ENCODE data around the gene KRTAP10-4.

- TF ChIP-seq, protein P1, sequence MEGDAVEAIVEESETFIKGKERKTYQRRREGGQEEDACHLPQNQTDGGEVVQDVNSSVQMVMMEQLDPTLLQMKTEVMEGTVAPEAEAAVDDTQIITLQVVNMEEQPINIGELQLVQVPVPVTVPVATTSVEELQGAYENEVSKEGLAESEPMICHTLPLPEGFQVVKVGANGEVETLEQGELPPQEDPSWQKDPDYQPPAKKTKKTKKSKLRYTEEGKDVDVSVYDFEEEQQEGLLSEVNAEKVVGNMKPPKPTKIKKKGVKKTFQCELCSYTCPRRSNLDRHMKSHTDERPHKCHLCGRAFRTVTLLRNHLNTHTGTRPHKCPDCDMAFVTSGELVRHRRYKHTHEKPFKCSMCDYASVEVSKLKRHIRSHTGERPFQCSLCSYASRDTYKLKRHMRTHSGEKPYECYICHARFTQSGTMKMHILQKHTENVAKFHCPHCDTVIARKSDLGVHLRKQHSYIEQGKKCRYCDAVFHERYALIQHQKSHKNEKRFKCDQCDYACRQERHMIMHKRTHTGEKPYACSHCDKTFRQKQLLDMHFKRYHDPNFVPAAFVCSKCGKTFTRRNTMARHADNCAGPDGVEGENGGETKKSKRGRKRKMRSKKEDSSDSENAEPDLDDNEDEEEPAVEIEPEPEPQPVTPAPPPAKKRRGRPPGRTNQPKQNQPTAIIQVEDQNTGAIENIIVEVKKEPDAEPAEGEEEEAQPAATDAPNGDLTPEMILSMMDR (IDR thresholded peaks at IDR 0.05) = no peak
- TF ChIP-seq POLR2AphosphoS5 (IDR thresholded peaks at IDR 0.05) = no peak
- no peak for TF ChIP-seq EP300 (IDR thresholded peaks at IDR 0.05)
These were observed 46.2 kb upstream of the KRTAP10-4 start for GRCh38 chr21:44527156-44527982.
